ENCODE data around the gene C10orf67.

The C10orf67 gene

GRCh38 chr10:23198940-23199767 is 145.4 kb downstream of the C10orf67 start:
- no peak for DNase-seq (ENCODE audit: low read depth, low spot score)

- no peak for DNase-seq (ENCODE audit: low read depth, low spot score)
These were observed 146.0 kb downstream of the C10orf67 start for GRCh38 chr10:23198610-23198939.

- no peak for DNase-seq (ENCODE audit: low read depth, low spot score)
These were observed 147.2 kb downstream of the C10orf67 start for GRCh38 chr10:23197416-23197861.

- no peak for DNase-seq (ENCODE audit: low read depth, low spot score)
These were observed 147.7 kb downstream of the C10orf67 start for GRCh38 chr10:23196915-23197314.

- DNase-seq (ENCODE audit: low read depth, low spot score): no peak
These were observed 148.6 kb downstream of the C10orf67 start for GRCh38 chr10:23195846-23196600.

GRCh38 chr10:23194966-23195845 is 149.4 kb downstream of the C10orf67 start:
- no peak for DNase-seq (ENCODE audit: low read depth, low spot score)

- no peak for DNase-seq (ENCODE audit: low read depth, low spot score)
These were observed 150.1 kb downstream of the C10orf67 start for GRCh38 chr10:23194471-23194965.

- no peak for DNase-seq (ENCODE audit: low read depth, low spot score)
These were observed 151.0 kb downstream of the C10orf67 start for GRCh38 chr10:23193435-23194074.

GRCh38 chr10:23192712-23193434 is 151.7 kb downstream of the C10orf67 start:
- no peak for DNase-seq (ENCODE audit: low read depth, low spot score)

- no peak for DNase-seq (ENCODE audit: low read depth, low spot score)
These were observed 152.6 kb downstream of the C10orf67 start, which contains the start of gene PTF1A for GRCh38 chr10:23191764-23192711. PTF1A (plus strand) TSS chr10:23192312; CDS start chr10:23192531, 219 bp downstream.

GRCh38 chr10:23190872-23191763 is 153.5 kb downstream of the C10orf67 start:
- no peak for DNase-seq (ENCODE audit: low read depth, low spot score)

- DNase-seq (ENCODE audit: low read depth, low spot score): no peak
These were observed 155.6 kb downstream of the C10orf67 start for GRCh38 chr10:23189024-23189423.

- no peak for DNase-seq (ENCODE audit: low read depth, low spot score)
These were observed 157.4 kb downstream of the C10orf67 start for GRCh38 chr10:23187155-23187554.

GRCh38 chr10:23186697-23187096 is 157.9 kb downstream of the C10orf67 start:
- no peak for DNase-seq (ENCODE audit: low read depth, low spot score)

GRCh38 chr10:23186178-23186577 is 158.4 kb downstream of the C10orf67 start:
- DNase-seq (ENCODE audit: low read depth, low spot score): no peak

GRCh38 chr10:23174977-23175512 is 169.6 kb downstream of the C10orf67 start:
- DNase-seq (ENCODE audit: low read depth, low spot score): no peak

GRCh38 chr10:23174074-23174976 is 170.3 kb downstream of the C10orf67 start:
- DNase-seq (ENCODE audit: low read depth, low spot score): no peak
